Ecto neural progenitor cell (in vitro differentiated cells): ENCODE data around the gene IGFBP4.
"Not testable (repeated sequence)": the region's sequence is repeated elsewhere in the genome, so short reads cannot be mapped to it uniquely, and the experiment has no call there.

Source experiments
- DNase-seq: peaks from one replicate; pipeline ENCODE4 v3.0.0-alpha.2; 2018; ENCODE audit warnings: low spot score

IGFBP4 gene

GRCh38 chr17:40443196-40443987 lies at the start of gene IGFBP4:
IGFBP4 (plus strand) TSS chr17:40443450; CDS start chr17:40443736, 286 bp downstream.
- DNase-seq = peak; percentile 94

DNA sequence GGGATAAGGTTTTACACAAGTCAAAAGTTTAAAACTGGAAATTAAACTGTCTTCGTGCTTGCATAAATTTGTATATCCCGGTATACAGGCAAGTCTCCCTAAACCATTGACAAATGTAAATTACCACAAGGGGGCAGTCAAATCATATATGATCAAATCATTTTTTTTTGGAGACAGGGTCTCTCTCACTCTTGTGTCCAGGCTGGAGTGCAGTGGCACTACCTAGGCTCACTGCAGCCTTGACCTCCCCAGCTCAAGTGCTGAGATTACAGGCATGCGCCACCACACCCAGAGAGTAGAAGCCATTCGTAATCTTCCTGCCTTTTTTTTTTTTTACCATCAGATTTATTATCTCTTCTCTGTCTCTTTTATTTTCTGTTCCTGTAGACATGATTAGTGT lies 44.1 kb upstream of the IGFBP4 start:
- DNase-seq = no peak

GRCh38 chr17:40402668-40403067 lies 40.6 kb upstream of the IGFBP4 start:
- DNase-seq = no peak

DNA sequence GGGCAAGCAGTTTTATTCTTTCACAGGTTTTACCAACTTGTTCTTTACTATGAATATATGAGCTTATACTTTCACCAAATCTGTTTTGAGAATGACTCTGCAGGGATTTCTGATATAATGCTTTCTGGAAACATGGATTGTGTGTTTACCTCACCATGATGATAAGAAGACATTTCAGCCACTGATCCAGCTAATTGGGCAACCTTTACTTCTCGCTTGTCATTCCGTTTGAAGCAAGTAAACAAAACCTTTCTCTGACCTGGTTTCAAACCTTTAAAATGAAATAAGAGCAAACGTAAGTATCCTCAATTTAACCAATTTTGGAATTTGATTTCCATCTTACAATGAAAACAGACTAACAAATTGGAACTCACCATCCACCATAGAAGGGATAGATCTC lies 39.2 kb upstream of the IGFBP4 start:
- DNase-seq = no peak

GRCh38 chr17:40407460-40407859 lies 35.8 kb upstream of the IGFBP4 start:
- DNase-seq = no peak

DNA sequence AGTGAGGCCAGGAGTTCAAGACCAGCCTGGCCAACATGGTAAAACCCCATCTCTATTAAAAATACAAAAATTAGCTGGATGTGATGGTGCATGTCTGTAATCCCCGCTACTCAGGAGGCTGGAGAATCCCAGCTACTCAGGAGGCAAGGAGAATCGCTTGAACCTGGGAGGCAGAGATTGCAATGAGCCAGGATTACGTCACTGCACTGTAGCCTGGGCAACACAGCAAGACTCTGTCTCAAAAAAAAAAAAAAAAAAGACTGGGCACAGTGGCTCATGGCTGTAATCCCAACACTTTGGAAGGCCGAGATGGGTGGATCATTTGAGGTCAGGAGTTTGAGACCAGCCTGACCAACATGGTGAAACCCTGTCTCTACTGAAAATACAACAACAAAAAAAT lies 33.7 kb upstream of the IGFBP4 start:
- not testable (repeated sequence) for DNase-seq

- no peak for DNase-seq
Observed at GRCh38 chr17:40410082-40410481, 33.2 kb upstream of the IGFBP4 start.

- DNase-seq = no peak
Observed at GRCh38 chr17:40411821-40412220, 31.4 kb upstream of the IGFBP4 start.

GRCh38 chr17:40412880-40413279 lies 30.4 kb upstream of the IGFBP4 start:
- no peak for DNase-seq

DNA sequence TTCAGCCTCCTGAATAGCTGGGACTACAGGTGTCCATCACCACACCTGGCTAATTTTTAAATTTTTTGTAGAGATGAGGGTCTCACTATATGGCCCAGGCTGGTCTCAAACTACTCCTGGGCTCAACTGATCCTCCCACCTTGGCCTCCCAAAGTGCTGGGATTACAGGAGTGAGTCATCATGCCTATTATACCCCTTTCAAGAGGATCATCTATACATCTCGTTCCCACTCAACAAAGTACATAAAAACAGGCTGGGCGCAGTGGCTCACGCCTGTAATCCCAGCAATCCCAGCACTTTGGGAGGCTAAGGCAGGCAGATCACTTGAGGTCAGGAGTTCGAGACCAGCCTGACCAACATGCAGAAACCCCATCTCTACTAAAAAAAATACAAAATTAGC lies 28.9 kb upstream of the IGFBP4 start:
- DNase-seq = not testable (repeated sequence)

GRCh38 chr17:40415390-40415789 lies 27.9 kb upstream of the IGFBP4 start:
- no peak for DNase-seq

DNA sequence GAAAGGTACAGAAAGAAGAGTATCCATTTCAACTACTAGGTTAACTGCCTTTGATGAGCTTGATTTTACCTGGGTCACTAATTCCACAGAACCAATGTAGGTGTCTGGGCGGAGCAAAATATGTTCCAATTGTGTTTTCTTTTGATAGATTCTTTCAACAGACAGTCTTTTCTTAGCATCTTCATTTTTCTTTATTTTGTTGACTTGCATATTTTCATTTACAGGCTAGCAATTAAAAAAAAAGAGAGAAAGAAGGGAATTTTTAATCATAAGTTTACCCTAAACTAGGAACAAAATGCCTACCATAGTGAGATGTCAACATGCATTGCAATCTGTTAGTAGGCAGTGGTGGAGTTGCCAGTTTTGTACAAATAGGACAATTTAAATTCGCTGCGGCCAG lies 26.6 kb upstream of the IGFBP4 start:
- no peak for DNase-seq

GRCh38 chr17:40417258-40417608 lies 26.0 kb upstream of the IGFBP4 start:
- DNase-seq = no peak

DNA sequence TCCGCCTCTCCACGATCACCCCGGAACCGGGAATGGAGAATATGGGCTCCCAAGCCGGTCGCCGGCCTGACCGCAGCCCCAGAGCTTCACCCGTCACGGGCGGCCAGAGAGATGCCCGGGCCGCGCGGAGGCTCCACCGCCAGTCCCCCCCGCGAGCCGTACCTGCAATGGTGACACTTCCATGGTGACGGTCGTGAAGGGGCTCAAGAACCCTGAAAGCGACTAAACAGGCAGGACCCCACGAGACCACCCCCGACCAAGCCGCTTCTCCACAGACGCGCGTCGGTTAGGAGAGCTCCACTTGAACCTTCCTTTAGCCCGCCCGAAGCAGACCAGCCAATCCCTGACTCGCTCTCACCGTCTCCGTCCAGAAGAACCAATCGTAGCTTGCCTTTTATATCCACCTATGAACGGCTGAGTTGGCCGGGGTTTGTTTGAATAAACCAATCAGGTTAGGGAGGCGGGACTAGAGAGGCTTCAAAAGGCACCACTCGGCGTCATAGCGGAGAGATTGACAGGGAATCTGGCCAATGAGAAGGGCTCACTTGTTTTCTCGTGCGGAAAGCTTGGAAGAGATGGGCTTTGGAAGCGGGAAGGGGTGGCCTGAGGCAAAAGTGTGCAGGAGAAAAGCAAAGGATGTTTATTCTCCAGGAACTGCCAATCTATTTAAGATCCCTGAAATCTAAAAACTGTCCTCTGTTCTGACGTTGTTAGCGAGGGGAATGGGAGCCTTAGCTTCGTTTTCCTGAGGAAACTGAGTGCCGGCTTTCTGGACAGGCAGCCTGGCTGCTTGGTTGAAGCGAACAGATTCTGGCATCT lies 25.4 kb upstream of the IGFBP4 start, which contains the start of gene TOP2A:
TSS of gene TOP2A (minus strand) at position 288 of the 819 bp plus-strand sequence. CDS start at position 183, 105 bp downstream.
- DNase-seq = peak; percentile 99

GRCh38 chr17:40418428-40418706 lies 24.9 kb upstream of the IGFBP4 start:
- no peak for DNase-seq

GRCh38 chr17:40419559-40420331 lies 23.5 kb upstream of the IGFBP4 start:
- DNase-seq = no peak

- peak; percentile 80 for DNase-seq
Observed at GRCh38 chr17:40422990-40423633, 20.1 kb upstream of the IGFBP4 start.

GRCh38 chr17:40425741-40426140 lies 17.5 kb upstream of the IGFBP4 start:
- no peak for DNase-seq

- DNase-seq = no peak
Observed at GRCh38 chr17:40427002-40427491, 16.2 kb upstream of the IGFBP4 start.

DNA sequence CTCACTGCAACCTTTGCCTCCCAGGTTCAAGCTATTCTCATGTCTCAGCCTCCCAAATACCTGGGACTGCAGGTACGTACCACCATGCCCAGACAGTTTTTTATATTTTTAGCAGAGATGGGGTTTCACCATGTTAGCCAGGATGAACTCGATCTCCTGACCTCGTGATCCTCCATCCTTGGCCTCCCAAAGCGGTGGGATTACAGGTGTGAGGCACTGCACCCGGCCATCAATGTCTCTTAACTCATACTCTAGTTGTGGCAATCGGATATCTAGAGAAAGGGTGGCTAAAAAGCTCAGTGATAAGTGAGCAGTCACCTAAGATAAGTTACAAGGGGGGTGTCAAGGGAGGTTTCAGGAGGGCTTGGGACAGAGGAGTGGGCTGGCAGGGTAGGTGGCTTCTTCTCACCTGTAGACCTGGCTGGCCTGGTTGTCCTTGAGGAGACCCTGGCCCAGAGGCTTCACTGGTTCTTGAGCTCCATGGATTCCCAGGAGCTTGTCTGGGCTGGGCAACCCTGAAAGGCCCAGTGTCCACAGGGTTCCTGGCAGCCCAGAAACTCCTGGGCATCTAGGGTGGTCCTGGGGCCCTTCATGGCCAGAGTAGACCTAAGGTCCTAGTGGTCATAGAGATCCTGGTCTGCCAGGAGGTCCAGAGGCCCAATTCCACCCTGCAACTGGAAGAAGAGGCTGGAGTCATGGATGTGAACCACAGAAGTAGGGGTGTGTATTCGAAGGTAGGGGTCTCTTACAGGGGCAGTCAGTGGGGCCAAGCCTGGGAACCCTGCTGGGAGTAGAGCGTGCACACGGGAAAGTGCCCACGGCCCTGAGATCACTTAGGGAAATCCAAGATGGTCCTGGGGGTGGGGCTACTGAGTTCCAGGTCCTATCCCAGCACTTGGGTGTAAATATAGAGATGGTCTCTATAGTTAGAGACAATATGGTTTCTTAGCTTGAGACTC lies 12.7 kb upstream of the IGFBP4 start:
- peak; percentile 23 for DNase-seq

DNA sequence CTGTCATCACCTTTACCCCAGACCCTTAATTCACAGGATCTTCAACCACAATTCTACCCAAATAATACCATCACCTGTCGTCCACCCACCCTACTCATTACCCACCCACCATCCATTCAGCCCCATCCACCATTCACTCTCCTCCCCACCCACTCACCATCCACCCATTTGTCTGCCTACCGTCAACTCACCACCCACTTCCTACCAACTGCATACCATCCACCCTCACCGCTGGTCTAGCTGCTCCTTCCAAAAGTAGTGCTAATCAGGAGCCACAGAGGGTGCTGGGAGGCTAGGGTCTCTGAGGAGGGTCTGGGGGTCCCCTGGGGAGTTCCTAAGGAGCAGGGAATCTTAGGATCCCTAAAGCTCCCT lies 12.0 kb upstream of the IGFBP4 start:
- DNase-seq = no peak
